ENCODE results near the gene DONSON. TPM values are rescaled to one million over a fixed set of nuclear protein-coding genes. Genes with fewer than 3 reads are reported as not detected.

DONSON gene
- total and polyA plus RNA-seq, 2 of the 13 experiments (the other 11 are each of a cell fraction or from before 2014, with no cell fraction given) = 35.4 to 63.6 TPM

DNA sequence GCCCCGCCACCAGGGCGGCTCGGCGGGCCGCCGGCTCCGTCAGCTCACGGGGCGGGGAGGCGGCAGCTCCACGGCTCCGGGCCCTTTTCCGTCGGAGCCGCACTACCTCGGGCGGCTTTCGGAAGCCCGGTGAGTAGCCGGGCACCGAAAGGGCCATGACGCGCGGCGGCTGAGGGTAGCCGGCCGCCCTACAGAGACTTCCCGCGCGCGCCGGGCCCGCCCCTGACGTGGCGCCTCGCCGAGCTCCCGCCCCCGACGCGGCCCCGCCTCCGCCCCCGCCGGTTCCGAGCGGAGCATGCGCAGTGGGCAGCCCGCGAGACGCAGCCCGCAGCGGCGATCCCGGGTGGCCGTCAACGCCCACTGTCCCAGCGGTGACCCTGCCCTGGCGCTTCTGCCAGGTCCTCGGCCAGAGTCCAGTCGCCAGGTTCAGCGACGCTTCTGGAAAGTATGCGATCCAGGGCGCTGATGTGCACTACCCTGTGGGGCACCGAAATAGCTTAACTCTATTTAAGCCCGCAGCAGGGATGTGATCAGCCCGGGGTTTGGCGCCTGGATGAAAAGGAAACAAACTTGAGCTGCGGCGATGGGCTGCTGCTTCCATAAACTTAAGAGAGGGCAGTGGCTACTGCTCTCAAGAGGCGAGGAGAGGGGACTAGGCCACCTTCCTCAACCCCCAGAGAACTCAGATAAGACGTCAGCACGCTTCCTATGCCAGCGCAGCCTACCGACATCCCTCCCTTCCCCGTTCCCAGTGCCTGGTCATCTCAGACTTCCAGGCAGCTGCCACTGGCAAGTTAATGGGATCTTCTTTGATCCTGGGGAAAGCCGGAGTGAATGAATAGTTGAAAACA is at the start of gene DONSON (continued):
- TF ChIP-seq, protein P1, sequence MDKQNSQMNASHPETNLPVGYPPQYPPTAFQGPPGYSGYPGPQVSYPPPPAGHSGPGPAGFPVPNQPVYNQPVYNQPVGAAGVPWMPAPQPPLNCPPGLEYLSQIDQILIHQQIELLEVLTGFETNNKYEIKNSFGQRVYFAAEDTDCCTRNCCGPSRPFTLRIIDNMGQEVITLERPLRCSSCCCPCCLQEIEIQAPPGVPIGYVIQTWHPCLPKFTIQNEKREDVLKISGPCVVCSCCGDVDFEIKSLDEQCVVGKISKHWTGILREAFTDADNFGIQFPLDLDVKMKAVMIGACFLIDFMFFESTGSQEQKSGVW (CRISPR knock-in tag; IDR thresholded peaks at IDR 0.05; ENCODE audit: borderline replicate concordance) = no peak; the same call in 1 of the 2 replicates
- TF ChIP-seq FOXA3 (CRISPR knock-in tag; IDR thresholded peaks at IDR 0.05) = peak; percentile 50
- peak; percentile 85; the same call in 1 of the 2 replicates for TF ChIP-seq NFKB2 (CRISPR knock-in tag; IDR thresholded peaks at IDR 0.05; ENCODE audit: borderline replicate concordance)
- TF ChIP-seq CAMTA2 (CRISPR knock-in tag; IDR thresholded peaks at IDR 0.05; ENCODE audit: borderline replicate concordance) = no peak
- TF ChIP-seq CREB1 (IDR thresholded peaks at IDR 0.05) = peak; percentile 57; the same call in 1 of the 2 replicates
- no peak for TF ChIP-seq CREB1 (CRISPR knock-in tag; IDR thresholded peaks at IDR 0.05)
- peak; percentile 94 for TF ChIP-seq HNF4A (CRISPR knock-in tag; IDR thresholded peaks at IDR 0.05)
- no peak for TF ChIP-seq ZNF672 (CRISPR knock-in tag; IDR thresholded peaks at IDR 0.05)
- TF ChIP-seq ZNF562 (CRISPR knock-in tag; IDR thresholded peaks at IDR 0.05; ENCODE audit: borderline replicate concordance) = no peak
- peak; percentile 86 for TF ChIP-seq POLR2G (IDR thresholded peaks at IDR 0.05; ENCODE audit: low read depth, low read length)
- TF ChIP-seq, protein P2, sequence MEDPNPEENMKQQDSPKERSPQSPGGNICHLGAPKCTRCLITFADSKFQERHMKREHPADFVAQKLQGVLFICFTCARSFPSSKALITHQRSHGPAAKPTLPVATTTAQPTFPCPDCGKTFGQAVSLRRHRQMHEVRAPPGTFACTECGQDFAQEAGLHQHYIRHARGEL (CRISPR knock-in tag; IDR thresholded peaks at IDR 0.05) = 0 out of 2 replicates have a peak, but pooled peaks have one; percentile 33
- peak; percentile 97 for TF ChIP-seq KDM2A (CRISPR knock-in tag; IDR thresholded peaks at IDR 0.05; ENCODE audit: borderline replicate concordance, low read depth)
- TF ChIP-seq, protein P3, sequence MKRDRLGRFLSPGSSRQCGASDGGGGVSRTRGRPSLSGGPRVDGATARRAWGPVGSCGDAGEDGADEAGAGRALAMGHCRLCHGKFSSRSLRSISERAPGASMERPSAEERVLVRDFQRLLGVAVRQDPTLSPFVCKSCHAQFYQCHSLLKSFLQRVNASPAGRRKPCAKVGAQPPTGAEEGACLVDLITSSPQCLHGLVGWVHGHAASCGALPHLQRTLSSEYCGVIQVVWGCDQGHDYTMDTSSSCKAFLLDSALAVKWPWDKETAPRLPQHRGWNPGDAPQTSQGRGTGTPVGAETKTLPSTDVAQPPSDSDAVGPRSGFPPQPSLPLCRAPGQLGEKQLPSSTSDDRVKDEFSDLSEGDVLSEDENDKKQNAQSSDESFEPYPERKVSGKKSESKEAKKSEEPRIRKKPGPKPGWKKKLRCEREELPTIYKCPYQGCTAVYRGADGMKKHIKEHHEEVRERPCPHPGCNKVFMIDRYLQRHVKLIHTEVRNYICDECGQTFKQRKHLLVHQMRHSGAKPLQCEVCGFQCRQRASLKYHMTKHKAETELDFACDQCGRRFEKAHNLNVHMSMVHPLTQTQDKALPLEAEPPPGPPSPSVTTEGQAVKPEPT (CRISPR knock-in tag; IDR thresholded peaks at IDR 0.05; ENCODE audit: low read depth) = no peak
- TF ChIP-seq PCBP1 (IDR thresholded peaks at IDR 0.05; ENCODE audit: borderline replicate concordance, low read depth, low read length) = no peak
- peak; percentile 81; the same call in 1 of the 2 replicates for TF ChIP-seq ZNF777 (CRISPR knock-in tag; IDR thresholded peaks at IDR 0.05)
- peak; percentile 70; the same call in 1 of the 2 replicates for TF ChIP-seq ISL2 (CRISPR knock-in tag; IDR thresholded peaks at IDR 0.05)
- no peak; the same call in 1 of the 2 replicates for TF ChIP-seq TP53 (CRISPR knock-in tag; conservative IDR thresholded peaks at IDR 0.05)
- peak; percentile 80 for TF ChIP-seq SAP130 (CRISPR knock-in tag; IDR thresholded peaks at IDR 0.05; ENCODE audit: low read depth)
- no peak for TF ChIP-seq HNRNPH1 (optimal IDR thresholded peaks at IDR 0.05; ENCODE audit: low read depth, low read length)
- TF ChIP-seq, protein P4, sequence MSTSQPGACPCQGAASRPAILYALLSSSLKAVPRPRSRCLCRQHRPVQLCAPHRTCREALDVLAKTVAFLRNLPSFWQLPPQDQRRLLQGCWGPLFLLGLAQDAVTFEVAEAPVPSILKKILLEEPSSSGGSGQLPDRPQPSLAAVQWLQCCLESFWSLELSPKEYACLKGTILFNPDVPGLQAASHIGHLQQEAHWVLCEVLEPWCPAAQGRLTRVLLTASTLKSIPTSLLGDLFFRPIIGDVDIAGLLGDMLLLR (CRISPR knock-in tag; IDR thresholded peaks at IDR 0.05) = no peak; the same call in none of the 2 replicates
- TF ChIP-seq, protein P5, sequence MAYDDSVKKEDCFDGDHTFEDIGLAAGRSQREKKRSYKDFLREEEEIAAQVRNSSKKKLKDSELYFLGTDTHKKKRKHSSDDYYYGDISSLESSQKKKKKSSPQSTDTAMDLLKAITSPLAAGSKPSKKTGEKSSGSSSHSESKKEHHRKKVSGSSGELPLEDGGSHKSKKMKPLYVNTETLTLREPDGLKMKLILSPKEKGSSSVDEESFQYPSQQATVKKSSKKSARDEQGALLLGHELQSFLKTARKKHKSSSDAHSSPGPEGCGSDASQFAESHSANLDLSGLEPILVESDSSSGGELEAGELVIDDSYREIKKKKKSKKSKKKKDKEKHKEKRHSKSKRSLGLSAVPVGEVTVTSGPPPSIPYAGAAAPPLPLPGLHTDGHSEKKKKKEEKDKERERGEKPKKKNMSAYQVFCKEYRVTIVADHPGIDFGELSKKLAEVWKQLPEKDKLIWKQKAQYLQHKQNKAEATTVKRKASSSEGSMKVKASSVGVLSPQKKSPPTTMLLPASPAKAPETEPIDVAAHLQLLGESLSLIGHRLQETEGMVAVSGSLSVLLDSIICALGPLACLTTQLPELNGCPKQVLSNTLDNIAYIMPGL (CRISPR knock-in tag; IDR thresholded peaks at IDR 0.05; ENCODE audit: borderline replicate concordance in 1 of 2, low read depth in 1 of 2) = no peak; a peak in 1 of 4 replicates
- TF ChIP-seq, protein P6, sequence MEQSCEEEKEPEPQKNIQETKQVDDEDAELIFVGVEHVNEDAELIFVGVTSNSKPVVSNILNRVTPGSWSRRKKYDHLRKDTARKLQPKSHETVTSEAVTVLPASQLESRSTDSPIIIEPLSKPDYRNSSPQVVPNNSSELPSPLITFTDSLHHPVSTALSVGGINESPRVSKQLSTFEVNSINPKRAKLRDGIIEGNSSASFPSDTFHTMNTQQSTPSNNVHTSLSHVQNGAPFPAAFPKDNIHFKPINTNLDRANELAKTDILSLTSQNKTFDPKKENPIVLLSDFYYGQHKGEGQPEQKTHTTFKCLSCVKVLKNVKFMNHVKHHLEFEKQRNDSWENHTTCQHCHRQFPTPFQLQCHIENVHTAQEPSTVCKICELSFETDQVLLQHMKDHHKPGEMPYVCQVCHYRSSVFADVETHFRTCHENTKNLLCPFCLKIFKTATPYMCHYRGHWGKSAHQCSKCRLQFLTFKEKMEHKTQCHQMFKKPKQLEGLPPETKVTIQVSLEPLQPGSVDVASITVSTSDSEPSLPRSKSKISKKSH (CRISPR knock-in tag; IDR thresholded peaks at IDR 0.05; ENCODE audit: borderline replicate concordance) = peak; percentile 80; the same call in 1 of the 2 replicates
